ENCODE results near the gene RFX2.

RFX2 gene

DNA sequence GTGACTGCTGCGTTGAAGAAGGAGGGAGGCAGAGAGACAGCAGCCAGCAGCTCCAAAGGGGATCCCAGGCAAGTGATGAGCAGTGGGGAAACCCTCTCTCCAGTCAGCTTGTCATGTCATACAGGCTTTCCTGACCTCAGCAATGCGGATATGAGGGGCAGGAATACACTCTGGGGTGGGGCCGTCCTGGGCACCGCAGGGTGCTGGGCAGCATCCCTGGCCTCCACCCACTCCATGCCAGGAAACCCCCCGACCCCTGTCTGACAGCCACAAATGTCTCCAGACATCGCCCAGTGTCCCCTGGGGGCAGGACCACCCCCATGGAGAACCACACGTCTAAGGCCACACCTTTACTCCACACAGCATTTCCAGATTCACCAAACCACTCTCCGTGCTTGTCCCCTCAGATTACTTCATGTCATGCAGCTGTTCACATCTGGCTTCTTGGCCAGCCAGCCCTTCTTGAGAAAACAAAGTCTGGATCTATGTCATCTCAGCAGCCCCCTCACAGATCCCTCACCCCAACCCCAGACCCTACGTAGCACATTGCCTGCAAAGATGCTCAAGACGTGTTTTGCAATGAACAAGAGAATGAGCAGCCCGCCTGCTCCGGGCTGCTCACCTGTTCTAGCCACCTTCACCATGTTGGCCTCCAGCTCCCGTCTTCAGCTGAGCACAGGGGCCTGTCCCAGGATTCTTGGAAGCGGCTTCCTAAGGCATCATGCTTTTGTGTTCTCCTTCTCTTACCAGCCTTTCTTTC is 46.5 kb downstream of the RFX2 start:
- no peak overlapping the region for H3K4me3 ChIP-seq (ENCODE audit: low read depth, low read length)
- no peak for DNase-seq (ENCODE audit: low read depth)

DNA sequence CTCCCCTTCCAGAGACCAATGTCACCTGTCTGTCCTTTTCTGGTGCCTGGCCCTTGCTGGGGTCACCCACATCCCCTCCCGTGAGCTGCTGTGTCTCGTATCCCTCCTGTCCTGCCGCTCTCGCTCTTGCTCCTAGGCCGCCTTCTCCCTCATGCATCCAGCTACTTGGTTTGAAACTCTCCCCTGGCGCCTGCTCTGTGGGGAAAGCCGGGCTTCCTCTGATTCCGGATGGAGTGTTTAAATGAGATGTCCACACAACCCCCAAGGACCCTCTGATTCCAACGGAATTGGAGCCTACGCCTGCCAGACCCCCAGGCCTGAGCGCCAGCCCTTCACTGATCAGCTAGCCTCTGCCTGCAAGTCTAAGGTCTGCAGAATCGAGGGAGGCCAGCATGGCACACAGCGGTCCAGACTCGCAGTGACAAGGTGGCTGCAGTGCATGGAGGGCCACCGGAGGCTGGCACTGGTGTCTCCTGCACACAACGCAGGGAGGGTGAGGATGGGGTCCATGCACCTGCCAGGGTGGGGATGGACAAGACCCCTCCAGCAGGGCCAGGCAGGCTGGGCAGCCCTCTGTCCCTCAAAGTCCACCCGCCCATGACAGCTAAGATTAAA is 47.2 kb downstream of the RFX2 start:
- no peak for DNase-seq (ENCODE audit: low read depth)
- H3K4me3 ChIP-seq (ENCODE audit: low read depth, low read length): no peak overlapping the region

DNA sequence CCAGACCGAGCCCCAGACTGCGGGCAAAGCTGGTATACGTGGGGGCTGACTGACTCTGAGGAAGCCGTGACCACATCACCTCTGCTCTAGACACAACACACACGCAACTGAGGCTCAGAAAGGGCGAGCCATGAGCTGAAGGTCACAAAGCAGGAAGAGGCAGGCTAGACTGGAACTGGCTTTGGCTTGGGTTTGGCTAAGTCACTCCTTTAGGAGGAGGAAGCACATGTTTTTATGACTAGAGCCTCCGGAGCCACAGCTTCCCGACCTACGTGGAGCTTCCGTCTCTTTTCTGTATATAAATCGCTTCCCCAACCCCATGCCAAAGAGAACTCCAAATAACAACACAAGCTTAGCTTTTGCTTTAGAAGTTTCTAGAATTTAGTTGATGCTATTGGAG is 48.0 kb downstream of the RFX2 start:
- no peak overlapping the region for H3K4me3 ChIP-seq (ENCODE audit: low read depth, low read length)
- no peak for DNase-seq (ENCODE audit: low read depth)

DNA sequence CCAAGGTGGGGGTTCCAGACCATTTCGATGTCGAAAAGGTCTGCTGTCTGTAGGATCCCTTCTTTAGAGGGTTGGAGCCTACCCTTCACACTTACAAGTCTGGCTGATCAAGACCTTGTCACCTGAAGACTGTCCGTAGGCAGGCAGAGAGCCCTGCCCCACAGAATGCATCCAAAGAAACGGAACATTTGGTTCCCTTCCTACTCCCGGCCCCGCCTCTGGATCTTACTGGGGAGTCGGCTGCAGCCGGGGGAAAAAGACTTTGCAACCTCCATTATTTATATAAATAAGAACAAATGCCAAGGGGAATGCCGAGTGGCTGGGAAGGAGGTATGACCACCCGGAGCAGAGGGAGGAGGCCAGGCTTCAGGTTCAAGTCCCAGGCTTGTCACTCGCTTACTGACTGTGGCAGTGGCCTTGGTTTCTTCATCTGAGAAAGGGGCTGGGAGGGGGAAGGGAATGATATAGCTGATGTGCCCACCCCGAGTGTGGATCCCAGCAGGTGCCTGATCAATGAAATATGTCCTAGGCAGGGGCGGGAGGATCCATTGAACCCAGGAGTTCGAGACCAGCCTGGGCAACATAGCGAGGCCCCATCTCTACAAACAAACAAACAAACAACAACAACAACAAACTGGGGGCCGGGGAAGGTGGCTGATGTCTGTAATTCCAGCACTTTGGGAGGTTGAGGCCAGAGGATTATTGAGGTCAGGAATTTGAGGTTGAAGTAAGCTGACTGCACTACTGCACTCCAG is 48.7 kb downstream of the RFX2 start:
- H3K4me3 ChIP-seq (ENCODE audit: low read depth, low read length): no peak overlapping the region
- DNase-seq (ENCODE audit: low read depth): no peak

DNA sequence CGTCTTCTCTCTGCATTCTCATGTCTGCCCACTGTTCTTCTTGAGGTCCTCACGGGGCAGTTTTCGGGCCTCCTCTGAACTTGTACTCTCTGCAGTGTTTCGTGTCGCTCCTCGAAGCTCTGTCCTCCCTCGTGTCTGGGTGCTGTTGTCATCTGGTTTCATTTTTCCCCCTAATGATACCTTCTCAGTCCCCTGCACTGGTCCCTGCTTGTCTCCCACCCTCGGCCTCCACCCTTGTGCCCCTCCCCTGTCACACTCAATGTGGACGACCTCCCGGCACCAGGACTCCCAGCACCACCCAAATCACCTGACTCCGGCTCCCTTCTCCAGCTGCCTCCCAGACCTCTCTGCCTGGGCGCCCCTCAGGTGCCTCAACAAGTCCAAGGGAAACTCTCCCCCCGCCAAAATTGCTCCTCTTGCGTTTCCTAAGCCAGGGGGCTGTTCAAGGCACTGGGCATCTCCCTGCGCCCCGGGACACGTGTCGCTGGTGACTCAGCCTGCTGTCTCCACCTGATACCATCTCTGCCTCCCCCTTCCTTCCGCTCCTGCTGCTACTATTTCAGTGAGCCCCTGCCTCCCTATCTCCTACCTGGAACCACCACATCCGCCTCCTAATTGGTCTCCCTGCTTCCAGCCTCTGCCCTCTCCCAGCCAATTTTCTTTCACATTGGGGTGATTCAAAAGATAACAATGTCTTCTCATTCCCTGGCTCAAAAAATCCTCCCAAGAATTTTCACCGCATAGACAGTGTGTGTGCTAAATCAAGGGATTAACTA is 49.5 kb downstream of the RFX2 start:
- DNase-seq (ENCODE audit: low read depth): no peak
- H3K4me3 ChIP-seq (ENCODE audit: low read depth, low read length): no peak overlapping the region

DNA sequence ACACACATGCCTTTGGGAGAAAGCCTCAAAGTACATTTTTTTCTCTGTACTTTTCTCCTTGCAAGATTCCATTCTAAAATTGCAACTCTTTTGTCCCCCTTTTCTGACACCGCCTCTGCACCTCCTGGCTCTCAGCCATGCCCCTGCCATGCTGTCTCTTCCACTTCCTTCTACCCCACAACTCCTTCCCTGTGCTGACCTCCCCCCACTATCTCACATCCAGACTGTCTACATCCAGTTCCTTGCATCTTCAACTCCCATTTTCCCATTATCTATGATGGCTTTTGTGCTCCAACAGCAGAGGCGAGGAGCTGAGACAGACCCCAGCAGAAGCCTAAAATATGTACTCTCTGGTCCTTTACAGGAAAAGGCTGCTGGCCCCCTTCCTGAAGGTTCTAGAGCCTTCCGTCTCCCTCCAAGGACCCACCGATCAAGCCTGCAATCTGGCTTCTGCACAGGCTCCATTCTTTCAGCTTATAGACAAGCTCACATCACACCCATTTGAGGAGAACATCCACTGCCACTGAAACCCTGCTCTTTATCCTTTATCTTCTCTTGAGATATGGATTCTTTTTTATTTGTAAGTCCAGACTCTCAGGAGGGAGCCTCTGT is 50.2 kb downstream of the RFX2 start:
- H3K4me3 ChIP-seq (ENCODE audit: low read depth, low read length): no peak overlapping the region
- no peak for DNase-seq (ENCODE audit: low read depth)

DNA sequence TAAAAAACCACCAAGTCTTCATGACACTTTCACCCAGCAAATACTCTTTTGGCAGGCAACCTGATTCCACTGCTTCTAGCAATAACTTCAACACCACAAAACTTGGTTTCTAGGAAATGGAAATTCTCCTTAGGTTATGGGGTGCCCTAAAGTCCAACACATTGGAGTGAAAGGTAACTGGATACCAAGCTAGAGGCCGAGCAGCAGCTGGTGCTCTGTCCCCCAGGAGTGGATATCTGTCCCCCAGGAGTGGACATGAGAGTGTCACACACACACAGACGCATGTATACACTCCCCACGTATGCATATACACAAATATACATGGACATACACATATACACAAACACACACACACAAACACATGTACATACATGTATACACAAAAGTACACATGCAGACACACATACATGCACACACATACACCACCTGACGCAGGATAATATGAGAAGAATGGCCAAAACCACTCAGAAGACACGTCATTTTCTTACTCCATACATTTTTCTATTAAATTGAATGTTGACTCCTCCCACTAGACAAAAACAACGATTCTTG is 50.8 kb downstream of the RFX2 start:
- DNase-seq (ENCODE audit: low read depth): no peak
- H3K4me3 ChIP-seq (ENCODE audit: low read depth, low read length): no peak overlapping the region

DNA sequence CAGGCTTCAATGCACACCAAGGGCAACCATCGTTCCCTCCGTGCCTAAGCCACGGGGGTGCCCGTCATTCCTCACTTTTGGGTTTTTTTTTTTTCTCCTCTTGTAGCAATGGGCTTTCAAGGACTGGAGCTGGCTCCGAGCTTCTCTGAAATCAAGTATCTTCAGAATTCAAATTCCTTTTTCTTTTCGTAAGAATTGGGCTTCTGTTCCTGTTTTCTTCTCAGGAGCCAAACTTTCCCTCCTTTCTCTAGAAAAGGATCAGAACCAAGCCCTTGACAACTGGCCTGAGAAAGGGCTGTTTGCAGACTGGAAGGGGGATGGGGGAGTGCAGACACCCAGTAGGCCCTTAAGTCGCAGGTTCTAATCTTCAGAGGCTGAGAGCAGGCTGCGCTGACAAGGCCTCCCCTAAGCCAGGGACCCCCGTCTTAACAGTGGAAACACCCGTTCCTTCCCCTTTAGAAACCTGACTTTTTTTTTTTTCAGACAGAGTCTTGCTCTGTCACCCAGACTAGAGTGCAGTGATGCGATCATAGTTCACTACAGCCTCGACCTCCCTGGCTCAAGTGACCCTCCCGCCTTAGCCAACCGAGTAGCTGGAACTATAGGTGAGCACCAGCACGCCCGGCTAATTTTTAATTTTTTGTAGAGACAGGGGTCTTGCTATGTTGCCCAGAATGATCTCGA is 51.6 kb downstream of the RFX2 start:
- no peak overlapping the region for H3K4me3 ChIP-seq (ENCODE audit: low read depth, low read length)
- DNase-seq (ENCODE audit: low read depth): no peak

DNA sequence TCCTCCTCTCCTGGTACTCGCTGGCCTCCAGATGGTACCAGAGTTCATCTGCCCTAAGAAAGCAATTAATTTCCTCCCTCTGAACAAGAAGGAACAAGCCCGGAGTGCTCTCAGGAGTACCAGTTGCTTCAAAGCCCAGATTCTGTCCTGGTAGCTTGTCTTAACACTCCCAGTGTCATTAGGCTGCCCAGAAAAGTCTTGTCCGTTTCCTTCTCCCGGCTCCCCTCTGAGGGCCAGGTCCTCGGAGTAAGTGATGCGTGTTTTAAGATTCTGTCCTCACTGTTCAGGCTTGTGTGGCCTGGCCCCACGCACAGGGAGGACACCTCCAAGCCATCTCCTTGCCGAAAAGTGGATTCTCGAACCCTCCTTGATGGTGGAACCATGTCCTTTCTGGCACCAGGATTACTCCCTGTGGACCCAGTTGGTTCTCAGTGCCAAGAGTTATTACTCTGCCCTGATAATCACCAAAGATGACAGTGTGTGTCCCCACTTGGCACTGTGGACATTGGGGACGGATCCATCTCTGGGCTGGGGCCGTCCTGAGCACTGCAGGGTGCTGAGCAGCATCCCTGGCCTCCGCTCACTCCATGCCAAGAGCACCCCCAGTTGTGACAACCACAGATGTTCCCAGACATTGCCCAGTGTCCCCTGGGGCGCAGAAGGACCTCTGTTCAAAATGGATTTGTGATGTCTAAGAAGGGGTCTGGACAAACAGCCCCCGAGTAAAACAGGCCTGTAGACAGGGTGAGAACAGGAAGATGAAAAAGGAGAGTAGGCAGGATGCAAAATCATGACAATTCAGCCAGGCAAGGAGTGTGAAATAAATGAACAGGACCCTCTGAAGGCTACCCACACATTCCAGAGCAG is 52.4 kb downstream of the RFX2 start:
- DNase-seq (ENCODE audit: low read depth): no peak
- no peak overlapping the region for H3K4me3 ChIP-seq (ENCODE audit: low read depth, low read length)

DNA sequence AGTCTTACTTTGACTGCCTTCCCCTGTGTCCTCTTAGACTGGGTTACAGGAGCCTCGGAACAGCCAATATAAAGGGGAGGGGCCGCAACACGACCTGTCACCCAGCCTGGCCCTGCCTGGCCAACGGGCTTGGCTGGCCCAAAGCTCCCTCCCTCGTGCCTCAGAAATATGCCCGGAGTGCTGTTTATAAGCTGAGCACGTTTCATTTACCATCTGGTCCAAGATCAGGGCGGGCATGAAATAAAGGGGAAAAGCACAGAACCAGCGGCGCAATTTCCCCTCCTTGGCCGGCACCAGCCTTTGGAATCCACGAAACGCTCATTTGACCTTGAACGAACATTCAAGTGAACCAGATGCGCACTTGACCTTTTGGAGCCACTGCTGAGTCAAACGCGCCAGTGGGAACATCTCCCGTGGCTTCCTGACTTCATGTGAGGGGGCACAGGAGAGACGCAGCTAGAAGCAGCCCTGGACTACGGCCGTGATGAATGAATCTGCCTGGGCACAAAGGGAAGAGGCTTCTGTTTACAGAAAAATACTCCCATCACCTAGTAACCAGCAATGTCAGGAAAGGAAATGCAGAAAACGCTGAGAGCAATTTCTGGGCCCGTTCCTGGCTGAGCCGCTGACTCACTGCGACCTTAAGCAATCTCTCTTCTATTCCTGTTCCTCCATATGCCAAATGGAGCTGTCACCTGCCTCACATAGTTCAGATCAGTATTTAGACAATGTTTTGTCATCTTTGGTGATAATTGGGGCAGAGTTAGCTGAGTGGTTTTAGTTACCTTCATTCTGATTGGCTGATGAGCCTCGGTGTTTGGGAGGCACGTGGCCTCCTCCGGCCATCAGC is 53.3 kb downstream of the RFX2 start:
- no peak overlapping the region for H3K4me3 ChIP-seq (ENCODE audit: low read depth, low read length)
- peak; percentile 57 for DNase-seq (ENCODE audit: low read depth)

DNA sequence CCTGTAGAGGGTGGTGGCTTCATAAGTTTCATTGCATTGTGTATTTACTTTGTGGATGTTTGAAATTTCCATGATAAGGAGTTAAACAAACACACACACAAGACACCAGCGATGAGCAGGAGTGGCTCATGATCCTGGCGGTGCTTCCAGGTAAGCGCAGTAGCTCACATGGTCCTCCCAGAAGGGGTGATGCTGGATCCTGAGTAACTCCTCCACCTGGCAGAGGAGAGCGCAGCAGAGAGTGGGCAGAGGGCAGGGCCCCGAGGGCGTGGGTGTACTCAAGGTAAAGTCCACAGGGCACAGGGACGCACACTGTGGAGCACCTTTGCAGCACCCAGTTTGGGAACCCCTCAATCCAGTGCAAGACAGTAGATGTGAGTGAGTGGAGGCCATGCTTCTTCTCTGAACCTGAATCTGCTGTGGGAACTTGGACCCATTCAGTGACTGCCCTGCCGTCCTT is 54.0 kb downstream of the RFX2 start:
- DNase-seq (ENCODE audit: low read depth): no peak
- no peak overlapping the region for H3K4me3 ChIP-seq (ENCODE audit: low read depth, low read length)

DNA sequence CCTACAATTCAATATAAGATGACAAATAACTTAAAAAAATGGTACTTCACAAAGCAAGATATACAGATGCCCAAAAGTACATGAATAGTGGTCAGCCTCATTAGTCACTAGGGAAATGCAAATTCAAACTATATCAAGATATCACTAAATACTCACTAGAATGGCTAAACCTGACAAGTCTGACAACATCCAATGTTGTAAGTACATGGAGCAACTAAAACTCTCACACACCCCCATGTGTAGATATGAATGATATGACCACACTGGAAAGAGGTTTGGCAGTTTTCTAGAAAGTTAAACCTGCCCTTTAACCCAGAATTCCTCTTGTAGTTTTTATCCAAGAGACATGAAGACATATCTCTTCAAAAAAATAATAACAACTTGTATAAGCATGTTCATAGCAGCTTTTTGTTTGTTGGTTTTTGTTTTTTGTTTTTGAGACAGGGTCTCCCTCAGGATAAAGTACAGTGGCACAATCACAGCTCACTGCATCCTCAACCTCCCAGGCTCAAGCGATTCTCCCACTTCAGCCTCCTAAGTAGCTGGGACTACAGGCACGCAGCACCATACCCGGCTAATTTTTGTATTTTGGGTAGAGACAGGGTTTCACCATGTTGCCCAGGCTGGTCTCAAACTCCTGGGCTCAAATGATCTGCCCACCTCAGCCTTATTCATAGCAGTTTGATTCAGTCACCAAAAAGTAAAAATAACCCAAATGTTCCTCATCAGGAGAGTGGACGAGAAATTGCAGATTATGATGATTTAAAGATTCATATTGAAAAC is 55.1 kb downstream of the RFX2 start:
- no peak overlapping the region for H3K4me3 ChIP-seq (ENCODE audit: low read depth, low read length)
- DNase-seq (ENCODE audit: low read depth): no peak

DNA sequence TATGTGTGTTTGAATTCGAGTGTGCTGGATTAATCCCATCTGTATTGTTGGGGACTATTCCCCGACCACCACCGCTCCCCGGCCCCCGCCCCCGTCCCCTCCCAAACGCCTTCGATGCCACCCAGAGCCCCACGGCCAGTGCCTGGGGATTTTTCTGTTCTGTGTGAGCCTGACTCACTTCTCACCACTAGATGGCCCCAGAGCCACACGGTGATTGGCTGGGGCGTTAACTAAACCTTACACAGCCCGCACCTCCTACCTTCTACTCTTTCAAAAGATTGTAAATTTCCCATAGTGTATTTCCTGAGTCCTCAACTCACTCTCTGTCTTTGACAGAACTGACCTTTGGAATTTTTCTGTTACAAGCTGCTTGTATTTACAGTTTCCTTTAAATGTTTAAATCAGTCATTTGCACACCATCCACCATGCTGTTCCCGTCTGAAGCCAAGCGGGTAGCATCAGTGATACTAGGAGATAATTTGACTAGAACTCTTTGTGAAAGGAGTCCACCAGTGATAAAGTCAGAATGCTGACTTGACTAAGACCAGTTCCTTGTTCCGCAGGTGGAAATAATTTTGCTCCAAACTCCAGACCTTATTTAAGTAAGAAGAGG is 61.4 kb downstream of the RFX2 start:
- DNase-seq (ENCODE audit: low read depth): no peak
- H3K4me3 ChIP-seq (ENCODE audit: low read depth, low read length): no peak overlapping the region

DNA sequence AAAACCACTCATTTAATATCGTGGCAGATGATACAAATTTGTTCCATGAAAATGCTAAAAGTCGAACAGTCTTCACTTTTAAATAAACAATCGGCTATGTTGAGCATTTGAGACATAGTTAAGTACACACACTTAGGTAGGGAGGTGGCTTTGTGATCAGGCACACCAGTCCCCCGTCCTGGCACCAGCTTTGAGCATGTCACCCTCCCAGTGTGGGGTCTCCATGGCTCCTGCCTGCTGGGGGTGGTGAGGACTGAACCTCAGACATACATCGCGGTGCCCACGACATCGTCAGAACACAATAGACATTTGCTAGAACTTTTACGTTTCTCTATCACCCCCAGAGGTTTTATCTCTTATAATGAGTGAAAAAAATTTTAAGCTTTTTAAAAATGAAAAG is 62.0 kb downstream of the RFX2 start:
- DNase-seq (ENCODE audit: low read depth): no peak
- H3K4me3 ChIP-seq (ENCODE audit: low read depth, low read length): no peak overlapping the region

DNA sequence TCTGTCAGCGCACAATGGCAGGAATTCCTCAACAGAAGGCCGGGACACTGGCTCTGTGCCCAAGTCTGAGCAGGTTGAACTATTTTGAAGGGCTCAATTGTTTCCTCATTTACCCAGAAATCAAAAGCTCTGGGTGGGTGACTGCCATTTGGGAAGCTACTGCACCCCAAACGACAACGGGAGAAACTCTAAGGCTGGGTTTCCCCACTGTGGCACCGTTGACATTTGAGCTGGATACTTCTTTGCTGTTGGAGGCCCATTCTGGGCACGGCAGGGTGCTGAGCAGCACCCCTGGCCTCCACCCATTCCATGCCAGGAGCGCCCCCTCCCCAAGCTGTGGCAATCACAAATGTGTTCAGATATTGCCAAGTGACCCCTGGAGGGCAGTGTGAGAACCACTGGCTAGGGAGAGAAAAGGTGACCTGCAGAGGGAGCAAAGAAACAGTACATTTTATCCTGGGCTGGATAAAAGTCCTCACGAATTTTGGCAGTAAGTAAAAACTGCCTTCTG is 62.5 kb downstream of the RFX2 start:
- DNase-seq (ENCODE audit: low read depth): no peak
- no peak overlapping the region for H3K4me3 ChIP-seq (ENCODE audit: low read depth, low read length)

DNA sequence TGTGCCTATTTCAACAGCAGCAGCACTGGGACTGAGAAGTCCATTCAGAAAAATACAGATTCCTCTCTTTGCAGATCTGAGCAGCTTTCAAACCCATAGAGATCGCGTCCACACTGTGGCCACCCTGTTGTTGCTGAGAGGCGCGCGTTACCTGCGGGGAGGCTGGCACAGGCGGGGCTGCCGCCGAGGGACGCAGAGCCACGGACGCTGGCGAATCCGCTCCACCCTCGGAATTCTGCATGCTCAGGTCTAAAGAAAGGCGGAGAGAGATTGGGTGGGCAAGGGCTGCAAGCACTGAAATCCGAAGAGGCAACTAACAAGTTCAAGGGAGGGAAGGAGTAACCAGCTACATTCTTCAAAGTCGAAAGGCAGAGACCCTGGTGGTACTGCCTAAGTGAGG is 63.0 kb downstream of the RFX2 start:
- no peak for DNase-seq (ENCODE audit: low read depth)
- H3K4me3 ChIP-seq (ENCODE audit: low read depth, low read length): no peak overlapping the region

All from skeletal muscle cell (primary cell).